ENCODE measurements around the gene CAPZB.

Gene CAPZB

GRCh38 chr1:19328486-19328885 is 156.9 kb downstream of the CAPZB start:
- no peak overlapping the region for H3K4me3 ChIP-seq (ENCODE audit: low read depth, low read length)
- DNase-seq (ENCODE audit: low read depth): no peak
- TF ChIP-seq CTCF (conservative IDR thresholded peaks at IDR 0.05; ENCODE audit: low read depth, low read length): no peak

- no peak for DNase-seq (ENCODE audit: low read depth)
- H3K4me3 ChIP-seq (ENCODE audit: low read depth, low read length): no peak overlapping the region
- no peak for TF ChIP-seq CTCF (conservative IDR thresholded peaks at IDR 0.05; ENCODE audit: low read depth, low read length)
These were observed 157.6 kb downstream of the CAPZB start for GRCh38 chr1:19327736-19328135.

- DNase-seq (ENCODE audit: low read depth): no peak
- no peak for TF ChIP-seq CTCF (conservative IDR thresholded peaks at IDR 0.05; ENCODE audit: low read depth, low read length)
- H3K4me3 ChIP-seq (ENCODE audit: low read depth, low read length): no peak overlapping the region
These were observed 158.0 kb downstream of the CAPZB start for GRCh38 chr1:19327301-19327700.

- no peak for TF ChIP-seq CTCF (conservative IDR thresholded peaks at IDR 0.05; ENCODE audit: low read depth, low read length)
- no peak for DNase-seq (ENCODE audit: low read depth)
- H3K4me3 ChIP-seq (ENCODE audit: low read depth, low read length): no peak overlapping the region
These were observed 158.6 kb downstream of the CAPZB start for GRCh38 chr1:19326748-19327065.

- H3K4me3 ChIP-seq (ENCODE audit: low read depth, low read length): no peak overlapping the region
- no peak for DNase-seq (ENCODE audit: low read depth)
- TF ChIP-seq CTCF (conservative IDR thresholded peaks at IDR 0.05; ENCODE audit: low read depth, low read length): no peak
These were observed 159.2 kb downstream of the CAPZB start for GRCh38 chr1:19325958-19326747.

- no peak for TF ChIP-seq CTCF (conservative IDR thresholded peaks at IDR 0.05; ENCODE audit: low read depth, low read length)
- no peak overlapping the region for H3K4me3 ChIP-seq (ENCODE audit: low read depth, low read length)
- DNase-seq (ENCODE audit: low read depth): no peak
These were observed 159.9 kb downstream of the CAPZB start for GRCh38 chr1:19325368-19325957.

GRCh38 chr1:19324665-19324990 is 160.7 kb downstream of the CAPZB start:
- DNase-seq (ENCODE audit: low read depth): no peak
- no peak overlapping the region for H3K4me3 ChIP-seq (ENCODE audit: low read depth, low read length)
- no peak for TF ChIP-seq CTCF (conservative IDR thresholded peaks at IDR 0.05; ENCODE audit: low read depth, low read length)

All from choroid plexus epithelial cell (primary cell).